ENCODE results near the gene MEG3.

DNA sequence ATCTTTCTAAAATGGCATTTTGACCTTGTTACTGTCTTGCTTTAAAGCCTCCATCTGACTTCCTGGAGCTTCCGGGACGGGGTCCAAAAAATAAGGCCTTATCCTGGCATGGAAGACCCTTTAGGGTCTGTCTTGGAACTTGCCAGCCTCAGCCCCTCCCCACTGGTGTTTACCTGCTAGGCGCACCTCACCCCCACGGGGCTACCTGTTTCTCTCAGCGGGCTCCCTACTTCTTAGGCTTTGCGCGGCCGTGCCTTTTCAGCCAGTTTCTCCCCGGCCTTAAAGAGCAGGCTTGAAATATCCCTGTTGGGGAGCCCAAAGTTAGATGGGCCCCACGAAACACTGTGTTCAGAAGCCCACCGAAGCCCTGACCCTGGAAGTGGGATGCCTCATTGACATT, 72.5 kb downstream of the MEG3 start:
- TF ChIP-seq POLR2A (IDR thresholded peaks at IDR 0.05; ENCODE audit: low read length): no peak
- no peak for TF ChIP-seq GATA1 (IDR thresholded peaks at IDR 0.05; ENCODE audit: low read depth, low read length)
